HCT116 (cell line): ENCODE measurements around the gene OSBP2. TPM values are rescaled to one million over a fixed set of nuclear protein-coding genes. Genes with fewer than 3 reads are reported as not detected.

Experiments
- ATAC-seq: fragments of 200-7000 bp; cut with Tn5 transposase; 2 replicates; pipeline ENCODE4 v1.9.1; 2020; ENCODE audit warnings: mild to moderate bottlenecking, moderate library complexity
- BruUV-seq: library from RNA; stranded (reverse); fragments of 400-500 nt; replicated peaks from 2 replicates; lab custom pipeline; 2021; lab: Mats Ljungman, UMichigan
- CTCF ChIA-PET: fragments of 300-600 bp; sonication (Branson Sonifier 250); formaldehyde crosslinking; loops from one replicate; lab custom pipeline; 2021; ENCODE audit warnings: antibody characterized with exemption; lab: Charles Lee
- POLR2A ChIA-PET: fragments of 300-600, 350-600 bp; sonication (Branson Sonifier 250); formaldehyde crosslinking; loops from one replicate; lab custom pipeline; 2021; ENCODE audit warnings: antibody characterized with exemption; lab: Charles Lee
- RAD21 ChIA-PET, 2 experiments: fragments of 300-600 bp; sonication (Branson Sonifier 250); formaldehyde crosslinking; loops; one replicate each; lab custom pipeline; 2023; ENCODE audit warnings: low total read pairs in 2 of 2; ENCODE audit not compliant: uncharacterized antibody in 2 of 2, unreplicated experiment in 2 of 2, low non-redundant PET in 1 of 2; lab: Charles Lee
- DNase-seq: peaks from one replicate; pipeline ENCODE4 v3.0.0-alpha.2; 2010; ENCODE audit warnings: low read depth, low spot score
- H2AFZ ChIP-seq: fragments of 200-600 bp; shearing (Covaris generic), sonication (generic); 2 replicates; pipeline ENCODE4 v1.6.1; 2017; ENCODE audit warnings: low read depth, mixed run types, mixed read lengths, antibody characterized with exemption, low read length; ENCODE audit not compliant: poor library complexity, severe bottlenecking
- H3K27ac ChIP-seq: 2 replicates; pipeline ENCODE4 v1.5.1; 2012; ENCODE audit warnings: low read depth, low read length
- H3K27me3 ChIP-seq: fragments of 200-600 bp; sonication (generic); 2 replicates; pipeline ENCODE4 v1.6.1; 2016; ENCODE audit warnings: mixed run types, low read length, mixed read lengths; ENCODE audit not compliant: insufficient read depth
- H3K36me3 ChIP-seq, 2 experiments: fragments of 200-500 bp in 1 of 2; fragments of 200-600 bp in 1 of 2; sonication (Bioruptor generic) in 1 of 2; sonication (generic) in 1 of 2; 2 replicates each; pipeline versions ENCODE4 v1.5.1 to v1.6.1; 2014 to 2016; ENCODE audit warnings: low read length in 2 of 2, inconsistent platforms in 1 of 2, mixed read lengths in 1 of 2, mixed run types in 1 of 2; ENCODE audit not compliant: insufficient read depth in 2 of 2, control insufficient read depth in 1 of 2
- H3K4me1 ChIP-seq, 2 experiments: fragments of 200-600 bp in 1 of 2; sonication (generic) in 1 of 2; 2 replicates each; pipeline versions ENCODE4 v1.5.1 to v1.6.1; 2012 to 2017; ENCODE audit warnings: low read length in 2 of 2, inconsistent platforms in 1 of 2, mild to moderate bottlenecking in 1 of 2, mixed read lengths in 1 of 2, mixed run types in 1 of 2, moderate library complexity in 1 of 2; ENCODE audit not compliant: insufficient read depth in 2 of 2, control insufficient read depth in 1 of 2
- H3K4me2 ChIP-seq: fragments of 200-600 bp; sonication (generic); 2 replicates; pipeline ENCODE4 v1.6.1; 2017; ENCODE audit warnings: mixed run types, low read length, mixed read lengths
- H3K4me3 ChIP-seq, 2 experiments: fragments of 200-600 bp in 1 of 2; sonication (generic) in 1 of 2; replicated peaks in 1 of 2; 2 replicates each; pipeline ENCODE4 v1.5.1; 2011 to 2016; ENCODE audit warnings: low read length in 2 of 2, control low read depth in 1 of 2, low read depth in 1 of 2, mild to moderate bottlenecking in 1 of 2, mixed read lengths in 1 of 2, mixed run types in 1 of 2
- H3K79me2 ChIP-seq: fragments of 200-600 bp; sonication (generic); 2 replicates; pipeline ENCODE4 v1.6.1; 2017; ENCODE audit warnings: mild to moderate bottlenecking, mixed run types, low read length, moderate library complexity, mixed read lengths; ENCODE audit not compliant: insufficient read depth
- H3K9ac ChIP-seq: fragments of 200-600 bp; sonication (generic); 2 replicates; pipeline ENCODE4 v1.6.1; 2016; ENCODE audit warnings: low read length, mixed read lengths
- H3K9me2 ChIP-seq: fragments of 200-600 bp; sonication (generic), shearing (Covaris generic); 2 replicates; pipeline ENCODE4 v1.6.1; 2017; ENCODE audit warnings: mixed run types, mild to moderate bottlenecking, moderate library complexity; ENCODE audit not compliant: insufficient read depth
- H3K9me3 ChIP-seq, 2 experiments: fragments of 200-500 bp in 1 of 2; fragments of 200-600 bp in 1 of 2; sonication (Bioruptor generic) in 1 of 2; sonication (generic) in 1 of 2; 2 replicates each; pipeline ENCODE4 v1.6.1; 2014 to 2017; ENCODE audit warnings: low read length in 2 of 2, mixed read lengths in 2 of 2, inconsistent platforms in 1 of 2, low read depth in 1 of 2, mild to moderate bottlenecking in 1 of 2, mixed run types in 1 of 2, moderate library complexity in 1 of 2; ENCODE audit not compliant: control insufficient read depth in 1 of 2, insufficient read depth in 1 of 2
- H4K20me1 ChIP-seq: fragments of 200-600 bp; sonication (generic), shearing (Covaris generic); 2 replicates; pipeline ENCODE4 v1.6.1; 2017; ENCODE audit warnings: mixed run types, mild to moderate bottlenecking, moderate library complexity; ENCODE audit not compliant: insufficient read depth
- CBX3 ChIP-seq: IDR thresholded peaks from 2 replicates; pipeline ENCODE4 v1.6.1; 2012; ENCODE audit warnings: low read depth
- EGR1 ChIP-seq: IDR thresholded peaks from 2 replicates; pipeline ENCODE4 v1.6.1; 2012; ENCODE audit warnings: low read depth
- ELF1 ChIP-seq: IDR thresholded peaks from 2 replicates; pipeline ENCODE4 v1.6.1; 2012; ENCODE audit warnings: low read depth, borderline replicate concordance
- EZH2 ChIP-seq: fragments of 200-600 bp; sonication (generic); IDR thresholded peaks from 2 replicates; pipeline ENCODE4 v1.6.1; 2017; ENCODE audit warnings: antibody characterized with exemption, mixed run types
- EZH2phosphoT487 ChIP-seq: fragments of 200-600 bp; IDR thresholded peaks from 2 replicates; pipeline ENCODE4 v1.6.1; 2018; ENCODE audit warnings: antibody characterized with exemption, borderline replicate concordance
- JUND ChIP-seq: IDR thresholded peaks from 2 replicates; pipeline ENCODE4 v1.6.1; 2012
- POLR2AphosphoS5 ChIP-seq: IDR thresholded peaks from 2 replicates; pipeline ENCODE4 v1.6.1; 2011; ENCODE audit warnings: mild to moderate bottlenecking, low read depth, low read length, moderate library complexity
- RAD21 ChIP-seq: IDR thresholded peaks from 2 replicates; pipeline ENCODE4 v1.6.1; 2012; ENCODE audit warnings: low read depth, mild to moderate bottlenecking
- SIN3A ChIP-seq: IDR thresholded peaks from 2 replicates; pipeline ENCODE4 v1.6.1; 2012; ENCODE audit warnings: low read depth
- SP1 ChIP-seq: IDR thresholded peaks from 2 replicates; pipeline ENCODE4 v1.6.1; 2012; ENCODE audit warnings: low read depth
- SRF ChIP-seq: IDR thresholded peaks from 2 replicates; pipeline ENCODE4 v1.6.1; 2012; ENCODE audit warnings: low read depth
- TCF7L2 ChIP-seq: IDR thresholded peaks from 2 replicates; pipeline ENCODE4 v1.7.0; 2011; ENCODE audit warnings: borderline replicate concordance, inconsistent platforms; ENCODE audit not compliant: insufficient read depth, insufficient read length; ENCODE audit errors: extremely low read depth
- YY1 ChIP-seq: IDR thresholded peaks from 2 replicates; pipeline ENCODE4 v1.6.1; 2011; ENCODE audit warnings: low read length, low read depth, moderate library complexity, mild to moderate bottlenecking; ENCODE audit not compliant: insufficient replicate concordance; ENCODE audit errors: extremely low read depth
- ZNF274 ChIP-seq: fragments of 200-500 bp; sonication (Bioruptor generic); IDR thresholded peaks from 2 replicates; pipeline ENCODE4 v1.6.1; 2014; ENCODE audit warnings: mild to moderate bottlenecking, low read depth, low read length, inconsistent platforms
- intact Hi-C: fragments of 100-400 bp; cut with micrococcal nuclease; formaldehyde crosslinking; loops from 2 replicates; pipeline ENCODE4 v1.10.0; 2022
- total RNA-seq: library from RNA; stranded (reverse); gene quantifications from one replicate; pipeline ENCODE4 v1.2.1, GENCODE V29; 2021; ENCODE audit not compliant: unreplicated experiment
- TF ChIP-seq, protein P1 (sequence below), 3 experiments: fragments of 200-600 bp in 1 of 3; sonication (generic) in 1 of 3; IDR thresholded peaks in 2 of 3; conservative IDR thresholded peaks in 1 of 3; 2 replicates each; pipeline ENCODE4 v1.5.1; 2012 to 2017; ENCODE audit warnings: low read depth in 2 of 3, low read length in 2 of 3, antibody characterized with exemption in 1 of 3, borderline replicate concordance in 1 of 3, control low read depth in 1 of 3, mild to moderate bottlenecking in 1 of 3, mixed read lengths in 1 of 3, mixed run types in 1 of 3, moderate library complexity in 1 of 3; ENCODE audit not compliant: insufficient read depth in 1 of 3
- TF ChIP-seq, protein P2 (sequence below): IDR thresholded peaks from 2 replicates; pipeline ENCODE4 v1.6.1; 2012
- TF ChIP-seq, protein P3 (sequence below): IDR thresholded peaks from 2 replicates; pipeline ENCODE4 v1.6.1; 2012; ENCODE audit warnings: low read depth
- TF ChIP-seq, protein P4 (sequence below): IDR thresholded peaks from 2 replicates; pipeline ENCODE4 v1.6.1; 2012

Gene OSBP2
- total RNA-seq, 1 experiment from 2014 or later = 12.9 TPM

DNA sequence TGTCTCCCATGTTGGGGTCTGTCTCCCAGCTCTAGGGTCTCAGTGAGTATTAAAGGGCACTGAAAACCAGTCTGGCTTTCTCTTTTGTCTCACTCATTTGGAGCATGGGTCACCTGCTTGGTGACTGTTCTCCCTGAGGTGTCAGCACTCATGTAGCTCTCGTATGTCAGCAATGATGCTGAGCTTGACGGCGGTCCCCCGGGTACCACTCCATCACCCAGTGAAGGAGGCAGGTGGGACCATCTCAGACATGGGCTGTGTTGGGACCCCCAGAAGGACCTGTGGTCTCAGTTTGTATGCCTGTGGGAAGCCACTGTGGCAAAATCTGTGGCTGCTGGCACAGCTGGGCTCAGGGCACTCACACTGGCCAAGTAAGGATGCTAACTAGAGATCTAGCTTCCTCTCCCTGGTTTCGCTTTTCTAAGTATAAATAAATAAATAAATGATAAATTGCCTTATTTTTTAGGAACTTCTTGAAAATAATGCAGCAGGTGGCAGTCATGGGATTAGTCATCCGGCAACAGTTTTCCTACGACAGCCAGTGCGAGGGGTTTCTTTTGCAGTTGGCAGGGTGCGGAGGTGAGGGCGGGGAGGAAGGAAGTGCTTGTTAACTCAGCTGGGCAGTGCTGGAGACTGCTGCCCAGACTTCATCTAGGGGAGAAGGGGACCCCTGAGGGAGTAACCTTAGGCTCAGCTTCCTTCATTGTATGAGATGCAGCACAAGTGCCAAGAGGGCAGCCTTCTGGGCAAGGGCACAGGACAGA, 48.8 kb downstream of the OSBP2 start:
- Histone ChIP-seq H3K36me3 (no peaks in the 10 kb centered on the region), H3K4me1 (peaks cover 0 to 12% of the 10 kb centered on the region in 2 experiments; a peak in 3 of 4 replicates), H3K4me2 (no peak overlapping the region), H3K9me2 (no peaks in the 10 kb centered on the region), H3K27ac (no peak overlapping the region), H3K4me3 (no peak overlapping the region), H3K79me2 (no peaks in the 10 kb centered on the region), H2AFZ (no peak overlapping the region), H3K9me3 (no peaks in the 10 kb centered on the region), H4K20me1 (no peaks in the 10 kb centered on the region), H3K27me3 (no peaks in the 10 kb centered on the region), H3K9ac (no peak overlapping the region)
- no TSS peak for BruUV-seq
- CTCF ChIA-PET = interaction anchor here (0.5 to 1.2 kb wide), 3 partner anchors 12 to 207 kb away, joined by 3 to 4 read pairs (median 4); no protein-coding TSS in a partner anchor
- RAD21 ChIA-PET = no interaction called here
- POLR2A ChIA-PET = no interaction called here
- DNase-seq (no peak), ATAC-seq (no peak)
- intact Hi-C loops = no loop called here
- no peak for TF ChIP-seq YY1
- TF ChIP-seq ZNF274 = no peak
- TF ChIP-seq CBX3 = no peak
- TF ChIP-seq POLR2AphosphoS5 = no peak
- TF ChIP-seq RAD21 = no peak
- no peak for TF ChIP-seq TCF7L2
- TF ChIP-seq JUND = no peak
- no peak for TF ChIP-seq ELF1
- no peak for TF ChIP-seq EZH2
- TF ChIP-seq, protein P1, sequence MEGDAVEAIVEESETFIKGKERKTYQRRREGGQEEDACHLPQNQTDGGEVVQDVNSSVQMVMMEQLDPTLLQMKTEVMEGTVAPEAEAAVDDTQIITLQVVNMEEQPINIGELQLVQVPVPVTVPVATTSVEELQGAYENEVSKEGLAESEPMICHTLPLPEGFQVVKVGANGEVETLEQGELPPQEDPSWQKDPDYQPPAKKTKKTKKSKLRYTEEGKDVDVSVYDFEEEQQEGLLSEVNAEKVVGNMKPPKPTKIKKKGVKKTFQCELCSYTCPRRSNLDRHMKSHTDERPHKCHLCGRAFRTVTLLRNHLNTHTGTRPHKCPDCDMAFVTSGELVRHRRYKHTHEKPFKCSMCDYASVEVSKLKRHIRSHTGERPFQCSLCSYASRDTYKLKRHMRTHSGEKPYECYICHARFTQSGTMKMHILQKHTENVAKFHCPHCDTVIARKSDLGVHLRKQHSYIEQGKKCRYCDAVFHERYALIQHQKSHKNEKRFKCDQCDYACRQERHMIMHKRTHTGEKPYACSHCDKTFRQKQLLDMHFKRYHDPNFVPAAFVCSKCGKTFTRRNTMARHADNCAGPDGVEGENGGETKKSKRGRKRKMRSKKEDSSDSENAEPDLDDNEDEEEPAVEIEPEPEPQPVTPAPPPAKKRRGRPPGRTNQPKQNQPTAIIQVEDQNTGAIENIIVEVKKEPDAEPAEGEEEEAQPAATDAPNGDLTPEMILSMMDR (IDR thresholded peaks at IDR 0.05 in 2 of 3, conservative IDR thresholded peaks at IDR 0.05 in 1 of 3; ENCODE audit: borderline replicate concordance in 1 of 3, insufficient read depth in 1 of 3, low read depth in 2 of 3, low read length in 2 of 3) = no peak
- no peak for TF ChIP-seq EZH2phosphoT487
- no peak for TF ChIP-seq EGR1
- TF ChIP-seq, protein P2, sequence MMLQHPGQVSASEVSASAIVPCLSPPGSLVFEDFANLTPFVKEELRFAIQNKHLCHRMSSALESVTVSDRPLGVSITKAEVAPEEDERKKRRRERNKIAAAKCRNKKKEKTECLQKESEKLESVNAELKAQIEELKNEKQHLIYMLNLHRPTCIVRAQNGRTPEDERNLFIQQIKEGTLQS = no peak
- TF ChIP-seq, protein P3, sequence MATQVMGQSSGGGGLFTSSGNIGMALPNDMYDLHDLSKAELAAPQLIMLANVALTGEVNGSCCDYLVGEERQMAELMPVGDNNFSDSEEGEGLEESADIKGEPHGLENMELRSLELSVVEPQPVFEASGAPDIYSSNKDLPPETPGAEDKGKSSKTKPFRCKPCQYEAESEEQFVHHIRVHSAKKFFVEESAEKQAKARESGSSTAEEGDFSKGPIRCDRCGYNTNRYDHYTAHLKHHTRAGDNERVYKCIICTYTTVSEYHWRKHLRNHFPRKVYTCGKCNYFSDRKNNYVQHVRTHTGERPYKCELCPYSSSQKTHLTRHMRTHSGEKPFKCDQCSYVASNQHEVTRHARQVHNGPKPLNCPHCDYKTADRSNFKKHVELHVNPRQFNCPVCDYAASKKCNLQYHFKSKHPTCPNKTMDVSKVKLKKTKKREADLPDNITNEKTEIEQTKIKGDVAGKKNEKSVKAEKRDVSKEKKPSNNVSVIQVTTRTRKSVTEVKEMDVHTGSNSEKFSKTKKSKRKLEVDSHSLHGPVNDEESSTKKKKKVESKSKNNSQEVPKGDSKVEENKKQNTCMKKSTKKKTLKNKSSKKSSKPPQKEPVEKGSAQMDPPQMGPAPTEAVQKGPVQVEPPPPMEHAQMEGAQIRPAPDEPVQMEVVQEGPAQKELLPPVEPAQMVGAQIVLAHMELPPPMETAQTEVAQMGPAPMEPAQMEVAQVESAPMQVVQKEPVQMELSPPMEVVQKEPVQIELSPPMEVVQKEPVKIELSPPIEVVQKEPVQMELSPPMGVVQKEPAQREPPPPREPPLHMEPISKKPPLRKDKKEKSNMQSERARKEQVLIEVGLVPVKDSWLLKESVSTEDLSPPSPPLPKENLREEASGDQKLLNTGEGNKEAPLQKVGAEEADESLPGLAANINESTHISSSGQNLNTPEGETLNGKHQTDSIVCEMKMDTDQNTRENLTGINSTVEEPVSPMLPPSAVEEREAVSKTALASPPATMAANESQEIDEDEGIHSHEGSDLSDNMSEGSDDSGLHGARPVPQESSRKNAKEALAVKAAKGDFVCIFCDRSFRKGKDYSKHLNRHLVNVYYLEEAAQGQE = no peak
- TF ChIP-seq, protein P4, sequence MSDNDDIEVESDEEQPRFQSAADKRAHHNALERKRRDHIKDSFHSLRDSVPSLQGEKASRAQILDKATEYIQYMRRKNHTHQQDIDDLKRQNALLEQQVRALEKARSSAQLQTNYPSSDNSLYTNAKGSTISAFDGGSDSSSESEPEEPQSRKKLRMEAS = no peak
- TF ChIP-seq SRF = no peak
- no peak for TF ChIP-seq SP1
- TF ChIP-seq SIN3A = no peak
